Measurements from ENCODE around the gene SLC7A14.

SLC7A14 gene

DNA sequence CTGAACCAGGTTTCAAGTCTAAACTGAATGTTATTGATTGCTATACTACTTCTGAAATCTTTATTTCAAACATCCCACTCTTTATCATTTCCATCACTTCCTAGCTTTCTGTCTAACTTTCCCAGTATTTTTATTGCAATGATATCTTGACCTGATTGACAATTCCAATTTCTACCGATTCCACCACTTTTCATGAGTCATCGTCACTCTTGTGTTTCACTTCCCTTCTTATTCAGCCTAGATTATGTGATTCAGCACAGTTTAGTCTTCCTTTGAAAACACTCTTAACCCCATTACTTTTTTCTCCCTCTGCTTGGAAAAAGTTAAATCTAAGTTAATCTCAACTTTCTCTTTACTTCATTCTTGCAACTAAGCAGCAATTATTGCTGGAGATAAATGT, 62.6 kb downstream of the SLC7A14 start:
- H3K9me3 Mint-ChIP-seq: no peaks in the 10 kb centered on the region
- DNase-seq: no peak
- H3K36me3 Mint-ChIP-seq (ENCODE audit: low read depth): no peaks in the 10 kb centered on the region
- H3K27ac Mint-ChIP-seq: no peak overlapping the region
- peaks cover 5% of the 10 kb centered on the region for H3K27me3 Mint-ChIP-seq (ENCODE audit: low read depth, poor library complexity)
- TF ChIP-seq, protein P1, sequence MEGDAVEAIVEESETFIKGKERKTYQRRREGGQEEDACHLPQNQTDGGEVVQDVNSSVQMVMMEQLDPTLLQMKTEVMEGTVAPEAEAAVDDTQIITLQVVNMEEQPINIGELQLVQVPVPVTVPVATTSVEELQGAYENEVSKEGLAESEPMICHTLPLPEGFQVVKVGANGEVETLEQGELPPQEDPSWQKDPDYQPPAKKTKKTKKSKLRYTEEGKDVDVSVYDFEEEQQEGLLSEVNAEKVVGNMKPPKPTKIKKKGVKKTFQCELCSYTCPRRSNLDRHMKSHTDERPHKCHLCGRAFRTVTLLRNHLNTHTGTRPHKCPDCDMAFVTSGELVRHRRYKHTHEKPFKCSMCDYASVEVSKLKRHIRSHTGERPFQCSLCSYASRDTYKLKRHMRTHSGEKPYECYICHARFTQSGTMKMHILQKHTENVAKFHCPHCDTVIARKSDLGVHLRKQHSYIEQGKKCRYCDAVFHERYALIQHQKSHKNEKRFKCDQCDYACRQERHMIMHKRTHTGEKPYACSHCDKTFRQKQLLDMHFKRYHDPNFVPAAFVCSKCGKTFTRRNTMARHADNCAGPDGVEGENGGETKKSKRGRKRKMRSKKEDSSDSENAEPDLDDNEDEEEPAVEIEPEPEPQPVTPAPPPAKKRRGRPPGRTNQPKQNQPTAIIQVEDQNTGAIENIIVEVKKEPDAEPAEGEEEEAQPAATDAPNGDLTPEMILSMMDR (IDR thresholded peaks at IDR 0.05): no peak
- H3K4me1 Mint-ChIP-seq: peaks cover 5% of the 10 kb centered on the region
- no peak overlapping the region for H3K4me3 Mint-ChIP-seq

DNA sequence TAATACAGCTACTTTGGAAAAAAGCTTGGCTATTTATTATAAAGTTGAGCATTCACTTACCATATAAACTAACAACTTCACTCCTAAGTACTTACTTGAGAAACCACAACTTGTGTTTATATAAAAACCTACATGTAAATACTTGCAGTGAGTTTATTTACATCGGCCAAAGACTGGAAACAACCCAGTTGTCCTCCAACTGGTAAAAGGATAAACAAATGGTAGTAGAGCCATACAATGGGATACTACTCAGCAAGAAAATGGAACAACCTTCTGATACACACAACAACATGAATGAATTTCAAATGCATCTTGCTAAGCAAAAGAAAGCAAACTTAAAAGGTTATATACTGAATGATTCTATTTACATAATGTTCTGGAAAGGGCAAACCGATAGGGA, 63.7 kb downstream of the SLC7A14 start:
- no peak overlapping the region for H3K4me3 Mint-ChIP-seq
- no peaks in the 10 kb centered on the region for H3K36me3 Mint-ChIP-seq (ENCODE audit: low read depth)
- no peaks in the 10 kb centered on the region for H3K9me3 Mint-ChIP-seq
- H3K4me1 Mint-ChIP-seq: peaks cover 5% of the 10 kb centered on the region
- TF ChIP-seq, protein P1 (IDR thresholded peaks at IDR 0.05): no peak
- DNase-seq: no peak
- H3K27ac Mint-ChIP-seq: no peak overlapping the region
- H3K27me3 Mint-ChIP-seq (ENCODE audit: low read depth, poor library complexity): peaks cover 5% of the 10 kb centered on the region

DNA sequence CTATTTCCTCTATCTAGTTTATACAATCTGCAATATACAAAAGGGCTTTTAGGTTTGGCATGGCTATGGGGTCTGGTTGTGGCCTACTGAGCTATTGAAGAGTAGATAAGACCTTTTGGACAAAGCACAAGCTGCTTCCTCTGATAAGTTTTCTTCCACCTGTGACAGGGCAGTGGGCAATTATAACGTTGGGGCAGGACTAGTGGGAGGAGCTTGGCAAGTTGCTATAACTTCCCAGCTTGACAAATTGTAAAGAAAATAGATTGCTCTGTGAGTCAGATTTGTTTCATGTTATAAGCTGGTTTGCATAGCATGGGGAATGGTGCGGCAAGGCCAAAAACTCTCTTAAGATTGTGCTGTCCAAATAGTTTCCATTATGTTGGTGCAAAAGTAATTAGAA, 64.9 kb downstream of the SLC7A14 start:
- no peaks in the 10 kb centered on the region for H3K9me3 Mint-ChIP-seq
- TF ChIP-seq, protein P1 (IDR thresholded peaks at IDR 0.05): no peak
- no peak overlapping the region for H3K4me3 Mint-ChIP-seq
- peaks cover 3% of the 10 kb centered on the region for H3K27me3 Mint-ChIP-seq (ENCODE audit: low read depth, poor library complexity)
- peaks cover 5% of the 10 kb centered on the region for H3K4me1 Mint-ChIP-seq
- no peak overlapping the region for H3K27ac Mint-ChIP-seq
- no peaks in the 10 kb centered on the region for H3K36me3 Mint-ChIP-seq (ENCODE audit: low read depth)
- no peak for DNase-seq

DNA sequence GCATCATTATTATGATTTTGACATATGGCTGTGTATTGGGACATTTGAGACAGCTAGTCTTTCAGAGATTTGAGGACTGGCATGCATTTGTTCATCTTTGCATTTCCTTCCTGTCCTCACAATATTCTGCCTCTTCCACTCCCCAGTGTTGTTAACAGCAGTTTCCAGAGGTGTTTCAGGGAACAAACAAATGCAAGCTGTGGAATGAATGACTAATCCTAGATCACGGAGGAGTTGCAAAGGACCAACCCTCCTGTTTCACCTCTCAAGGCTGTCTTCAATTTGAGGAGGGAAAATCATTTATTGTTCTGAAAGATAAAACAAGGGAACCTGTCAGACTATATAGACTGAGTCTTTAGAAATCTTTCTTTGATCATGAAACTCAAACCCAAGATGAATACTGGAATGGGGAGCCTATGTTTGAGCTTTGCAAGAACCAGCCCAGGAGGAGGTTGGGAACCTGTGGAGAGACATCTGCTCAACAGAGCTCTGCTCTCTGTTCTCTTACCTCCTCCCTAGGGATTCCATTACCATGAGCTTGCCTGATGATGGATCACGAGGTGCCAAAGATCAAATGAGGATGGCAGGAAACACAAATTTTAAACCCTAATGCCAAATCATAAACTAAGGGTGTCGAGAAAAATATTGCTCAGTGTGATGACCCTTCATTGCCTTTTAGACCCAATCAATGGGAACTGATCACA, 68.5 kb downstream of the SLC7A14 start:
- Mint-ChIP-seq H3K9me3 (no peaks in the 10 kb centered on the region), H3K27ac (no peak overlapping the region), H3K4me1 (peaks cover 5% of the 10 kb centered on the region), H3K36me3 (ENCODE audit: low read depth) (no peaks in the 10 kb centered on the region), H3K27me3 (ENCODE audit: low read depth, poor library complexity) (no peaks in the 10 kb centered on the region), H3K4me3 (no peak overlapping the region)
- TF ChIP-seq, protein P1 (IDR thresholded peaks at IDR 0.05): no peak
- DNase-seq: no peak

DNA sequence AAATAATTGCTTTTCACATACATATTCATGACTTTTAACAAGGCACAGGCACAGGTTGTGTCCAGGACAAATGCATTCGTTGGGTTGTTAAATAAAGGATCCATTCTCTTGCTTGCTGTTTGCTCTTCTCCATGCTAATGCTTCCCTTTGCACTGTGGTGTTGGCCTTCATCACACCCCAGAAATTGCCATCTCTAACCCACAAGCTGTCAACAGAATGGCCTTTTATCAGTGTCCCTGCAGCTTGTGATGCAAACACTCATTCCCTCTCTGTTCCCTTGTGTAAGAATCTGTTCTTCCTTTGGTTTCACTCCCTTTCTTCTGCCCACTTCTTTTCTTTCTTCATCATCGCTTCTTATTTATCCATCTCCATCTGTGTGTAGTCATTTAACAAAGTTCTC, 72.2 kb downstream of the SLC7A14 start:
- TF ChIP-seq, protein P1 (IDR thresholded peaks at IDR 0.05): no peak
- Mint-ChIP-seq H3K9me3 (no peaks in the 10 kb centered on the region), H3K4me1 (peaks cover 6% of the 10 kb centered on the region), H3K36me3 (ENCODE audit: low read depth) (no peaks in the 10 kb centered on the region), H3K27ac (peak overlapping the region; percentile 70), H3K27me3 (ENCODE audit: low read depth, poor library complexity) (no peaks in the 10 kb centered on the region), H3K4me3 (no peak overlapping the region)
- no peak for DNase-seq

DNA sequence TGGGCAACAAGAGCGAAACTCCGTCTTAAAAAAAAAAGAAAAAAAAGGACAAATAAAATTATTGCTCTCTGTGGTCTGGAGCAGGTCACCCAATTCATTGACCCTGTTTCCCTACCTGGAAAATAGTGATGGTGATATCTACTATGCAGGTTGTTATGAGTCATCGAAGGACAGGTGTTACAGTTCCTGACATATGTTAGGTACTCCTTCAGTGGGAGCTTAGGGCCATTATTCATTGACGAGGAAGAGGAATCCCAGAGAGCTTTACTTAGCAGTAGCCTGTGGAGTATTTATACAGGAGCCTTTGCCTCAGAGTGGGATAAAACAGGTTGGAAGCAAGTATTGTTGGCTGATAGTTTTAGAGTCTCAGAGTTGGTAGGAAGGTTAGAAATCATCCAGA, 74.5 kb downstream of the SLC7A14 start:
- DNase-seq: no peak
- H3K4me3 Mint-ChIP-seq: no peak overlapping the region
- H3K9me3 Mint-ChIP-seq: no peaks in the 10 kb centered on the region
- H3K36me3 Mint-ChIP-seq (ENCODE audit: low read depth): no peaks in the 10 kb centered on the region
- TF ChIP-seq, protein P1 (IDR thresholded peaks at IDR 0.05): no peak
- H3K27me3 Mint-ChIP-seq (ENCODE audit: low read depth, poor library complexity): no peaks in the 10 kb centered on the region
- H3K27ac Mint-ChIP-seq: no peak overlapping the region
- H3K4me1 Mint-ChIP-seq: peaks cover 28% of the 10 kb centered on the region
